GM12878 (cell line): ENCODE results near the gene DSG4. TPM values are rescaled to one million over a fixed set of nuclear protein-coding genes. Genes with fewer than 3 reads are reported as not detected.

Experiments used
- ATAC-seq: fragments of 200-7000 bp; cut with Tn5 transposase; 3 replicates; pipeline ENCODE4 v1.9.1; 2020; ENCODE audit warnings: mild to moderate bottlenecking, moderate library complexity
- BruUV-seq: library from RNA; stranded (reverse); fragments of 400-500 nt; replicated peaks from 2 replicates; lab custom pipeline; 2021; lab: Mats Ljungman, UMichigan
- CTCF ChIA-PET: fragments of 300-600 bp; sonication (Branson Sonifier 250); formaldehyde crosslinking; extraction: SDS; loops from one replicate; lab custom pipeline; 2021; ENCODE audit warnings: inconsistent platforms; lab: Yijun Ruan, JAX
- POLR2A ChIA-PET: fragments of 350-600 bp; formaldehyde crosslinking; extraction: SDS; loops from one replicate; lab custom pipeline; 2021; ENCODE audit warnings: inconsistent platforms; lab: Charles Lee
- RAD21 ChIA-PET: fragments of 300-600 bp; sonication (Branson Sonifier 250); formaldehyde crosslinking; loops from one replicate; lab custom pipeline; 2023; ENCODE audit warnings: antibody characterized with exemption; ENCODE audit not compliant: unreplicated experiment; lab: Charles Lee
- SMC1A ChIA-PET: fragments of 300-600 bp; sonication (Branson Sonifier 250); formaldehyde crosslinking; loops from one replicate; lab custom pipeline; 2023; ENCODE audit not compliant: unreplicated experiment, uncharacterized antibody; lab: Charles Lee
- DNase-seq: peaks from one replicate; pipeline ENCODE4 v3.0.0-alpha.2; 2011; ENCODE audit warnings: low read depth, low spot score
- FAIRE-seq: peaks from 3 replicates; lab custom pipeline; 2011; peaks lifted over from hg19 to GRCh38; lab: Jason Lieb, UNC
- H2AFZ ChIP-seq: 2 replicates; pipeline ENCODE4 v1.6.0; 2011; ENCODE audit warnings: low read depth, low read length, control low read depth; ENCODE audit not compliant: control insufficient read depth
- H3K27ac ChIP-seq: 2 replicates; pipeline ENCODE4 v1.5.1; 2011; ENCODE audit warnings: control low read depth; ENCODE audit not compliant: control insufficient read depth, insufficient read depth
- H3K27me3 ChIP-seq, 2 experiments: replicated peaks in 1 of 2; 2 replicates each; pipeline versions ENCODE4 v1.6.0 to v1.6.1; 2011; ENCODE audit warnings: low read length in 1 of 2; ENCODE audit not compliant: control insufficient read depth in 2 of 2, insufficient read depth in 2 of 2
- H3K36me3 ChIP-seq, 2 experiments: 2 replicates each; pipeline ENCODE4 v1.5.1; 2011; ENCODE audit warnings: low read length in 1 of 2; ENCODE audit not compliant: control insufficient read depth in 2 of 2, insufficient read depth in 2 of 2
- H3K4me1 ChIP-seq: 2 replicates; pipeline ENCODE4 v1.6.1; 2011; ENCODE audit warnings: mild to moderate bottlenecking, low read length, moderate library complexity, mixed read lengths; ENCODE audit not compliant: control insufficient read depth, insufficient read depth
- H3K4me2 ChIP-seq: 2 replicates; pipeline ENCODE4 v1.6.0; 2011; ENCODE audit warnings: control low read depth; ENCODE audit not compliant: control insufficient read depth, insufficient read depth
- H3K4me3 ChIP-seq: fragments of 200-600 bp; sonication (generic); 2 replicates; pipeline ENCODE4 v1.5.1; 2016
- H3K79me2 ChIP-seq: 2 replicates; pipeline ENCODE4 v1.6.0; 2011; ENCODE audit warnings: low read length; ENCODE audit not compliant: control insufficient read depth, insufficient read depth
- H3K9ac ChIP-seq: 2 replicates; pipeline ENCODE4 v1.8.0; 2011; ENCODE audit warnings: low read length, control low read depth, mixed read lengths; ENCODE audit not compliant: control insufficient read depth, insufficient read depth
- H3K9me3 ChIP-seq: replicated peaks from 3 replicates; pipeline ENCODE4 v1.5.1; 2011; ENCODE audit warnings: mild to moderate bottlenecking, low read length; ENCODE audit not compliant: control insufficient read depth, insufficient read depth
- H4K20me1 ChIP-seq: 2 replicates; pipeline ENCODE4 v1.6.0; 2011; ENCODE audit not compliant: control insufficient read depth, insufficient read depth
- ATF2 ChIP-seq: IDR thresholded peaks from 2 replicates; pipeline ENCODE4 v1.6.1; 2012; ENCODE audit warnings: low read length, inconsistent platforms
- DPF2 ChIP-seq: fragments of 450-650 bp; IDR thresholded peaks from 2 replicates; pipeline ENCODE4 v1.6.1; 2017; ENCODE audit warnings: mild to moderate bottlenecking
- EED ChIP-seq: sonication (generic); IDR thresholded peaks from 2 replicates; pipeline ENCODE4 v1.6.1; 2016; ENCODE audit warnings: antibody characterized with exemption, low read depth
- MLLT1 ChIP-seq: fragments of 450-650 bp; IDR thresholded peaks from 2 replicates; pipeline ENCODE4 v1.6.1; 2016; ENCODE audit warnings: mild to moderate bottlenecking
- RAD51 ChIP-seq: fragments of 450-650 bp; IDR thresholded peaks from 2 replicates; pipeline ENCODE4 v1.6.1; 2016; ENCODE audit warnings: moderate library complexity, mild to moderate bottlenecking, inconsistent platforms
- SIN3A ChIP-seq: IDR thresholded peaks from 2 replicates; pipeline ENCODE4 v1.6.1; 2012; ENCODE audit warnings: low read depth, low read length, improper control_type of control experiment
- SREBF1 ChIP-seq: IDR thresholded peaks from 2 replicates; pipeline ENCODE4 v1.6.1; 2012; ENCODE audit warnings: mild to moderate bottlenecking, low read length
- STAT3 ChIP-seq: IDR thresholded peaks from 2 replicates; pipeline ENCODE4 v1.6.1; 2011; ENCODE audit warnings: low read depth, low read length, improper control_type of control experiment
- TAF1 ChIP-seq: IDR thresholded peaks from 2 replicates; pipeline ENCODE4 v1.6.1; 2011; ENCODE audit warnings: mild to moderate bottlenecking, low read depth, low read length, borderline replicate concordance
- TARDBP ChIP-seq: IDR thresholded peaks from 2 replicates; pipeline ENCODE4 v1.6.1; 2016; ENCODE audit warnings: borderline replicate concordance
- TCF3 ChIP-seq: IDR thresholded peaks from 2 replicates; pipeline ENCODE4 v1.6.1; 2012; ENCODE audit warnings: low read depth, mild to moderate bottlenecking, low read length, borderline replicate concordance; ENCODE audit not compliant: insufficient read depth
- WGBS: methylation state at CpG from one replicate; pipeline ENCODE4 v1.1.6; 2016; ENCODE audit warnings: low lambda C conversion rate; ENCODE audit not compliant: insufficient replicate concordance, insufficient coverage; ENCODE audit errors: missing lambda C conversion rate; 5-methylcytosine and 5-hydroxymethylcytosine counted together
- in situ Hi-C: fragments of 300-500 bp; cut with MboI; formaldehyde crosslinking; loops from 9 replicates; pipeline ENCODE4 v1.14.3; 2018; ENCODE audit warnings: mixed read lengths
- intact Hi-C: fragments of 100-400 bp; cut with micrococcal nuclease; formaldehyde crosslinking; loops from one replicate; pipeline ENCODE4 v1.14.2; 2022; ENCODE audit not compliant: unreplicated experiment
- polyA plus RNA-seq, 11 experiments: library from polyadenylated mRNA; depleted of rRNA in 4 of 11; unstranded in 6 of 11; stranded (reverse) in 5 of 11; fragments of >200 nt; fragmentation: Nextera tagmentation in 4 of 11; fragmentation: Illumina TruSeq in 1 of 11; extraction: Ambion mirVana in 4 of 11; extraction: Trizol in 1 of 11; gene quantifications; 1 replicate in 1 of 11; 2 replicates in 10 of 11; pipeline versions ENCODE4 v1.2.1 to v1.2.3, GENCODE V29; 2011 to 2016; ENCODE audit warnings: inconsistent platforms in 2 of 11, missing spikeins in 2 of 11, low read depth in 1 of 11
- total RNA-seq, 4 experiments: library from RNA; depleted of rRNA in 3 of 4; stranded (reverse); fragments of >200 nt in 3 of 4; fragmentation: Illumina TruSeq in 1 of 4; extraction: Trizol in 1 of 4; gene quantifications; 2 replicates each; pipeline versions ENCODE4 v1.2.1 to v1.2.3, GENCODE V29; 2013 to 2021
- TF ChIP-seq, protein P1 (sequence below): fragments of 450-650 bp; IDR thresholded peaks from 2 replicates; pipeline ENCODE4 v1.6.1; 2016; ENCODE audit warnings: mild to moderate bottlenecking

Gene DSG4
- total and polyA plus RNA-seq, 10 of the 15 experiments (the other 5 are each of a cell fraction or from before 2014, with no cell fraction given), result 0.07 to 0.59 (median 0.17) TPM; not detected in 1

GRCh38 chr18:31409276-31409675 lies 32.7 kb downstream of the DSG4 start (continued):
- TF ChIP-seq ATF2 (no peak), STAT3 (no peak), TARDBP (no peak), EED (no peak)

DNA sequence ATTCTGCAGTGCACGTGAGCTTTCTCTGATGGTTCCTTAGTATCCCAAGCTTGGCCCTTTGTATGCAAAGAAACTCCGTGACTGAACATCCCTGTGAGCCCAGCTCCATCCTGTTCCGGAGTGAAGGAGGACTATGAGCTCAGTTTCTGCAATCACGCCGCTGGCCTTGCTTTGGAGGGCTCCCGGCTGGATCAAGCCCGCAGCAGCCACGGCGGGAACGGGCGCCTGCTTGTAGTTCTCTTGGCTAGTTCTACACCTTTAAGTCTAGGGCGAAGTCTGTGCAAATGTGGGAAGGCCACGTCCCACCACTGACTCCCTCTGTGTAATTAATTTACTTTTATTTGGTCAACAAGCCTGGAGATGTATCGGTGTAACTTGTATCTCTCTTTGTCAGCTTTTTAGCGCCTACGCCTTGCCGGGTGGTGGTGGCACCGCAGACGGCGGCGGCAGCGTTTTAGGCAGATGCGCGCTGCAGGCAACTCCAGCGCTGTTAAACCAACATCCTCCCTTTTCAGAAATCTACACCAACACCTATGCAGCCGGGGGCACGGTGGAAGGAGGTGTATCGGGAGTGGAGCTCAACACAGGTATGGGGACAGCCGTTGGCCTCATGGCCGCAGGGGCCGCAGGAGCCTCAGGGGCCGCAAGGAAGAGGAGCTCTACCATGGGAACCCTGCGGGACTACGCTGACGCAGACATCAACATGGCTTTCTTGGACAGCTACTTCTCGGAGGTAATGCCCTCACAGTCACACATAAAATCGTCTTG lies 34.3 kb downstream of the DSG4 start:
- Histone ChIP-seq H3K27me3 (no peaks in the 10 kb centered on the region), H3K4me2 (no peak overlapping the region), H3K27ac (no peak overlapping the region), H3K4me3 (no peak overlapping the region), H3K79me2 (no peaks in the 10 kb centered on the region), H3K36me3 (no peaks in the 10 kb centered on the region), H2AFZ (no peak overlapping the region), H4K20me1 (no peaks in the 10 kb centered on the region), H3K9ac (no peak overlapping the region), H3K4me1 (no peaks in the 10 kb centered on the region), H3K9me3 (no peaks in the 10 kb centered on the region)
- RAD21 ChIA-PET, result no interaction called here
- WGBS, result 54% methylated on average over 37 of the region's 37 CpGs
- FAIRE-seq, result no peak
- SMC1A ChIA-PET, result interaction anchor here (1.0 to 1.4 kb wide), 2 partner anchors 9 to 128 kb away, joined by 3 read pairs; no protein-coding TSS in a partner anchor
- DNase-seq, result no peak
- CTCF ChIA-PET, result interaction anchor here (0.6 to 0.8 kb wide), 3 partner anchors 21 to 348 kb away, joined by 3 to 4 read pairs (median 3); no protein-coding TSS in a partner anchor
- intact Hi-C loops (no loop called here), in situ Hi-C loops (no loop called here)
- POLR2A ChIA-PET, result interaction anchor here (0.8 kb wide), 1 partner anchor 26 kb away, joined by 3 read pairs; no protein-coding TSS in a partner anchor
- BruUV-seq, result no TSS peak
- ATAC-seq, result no peak
- TF ChIP-seq MLLT1 (no peak), SREBF1 (no peak), DPF2 (no peak), TAF1 (no peak), SIN3A (no peak), TCF3 (no peak), RAD51 (no peak)
- TF ChIP-seq, protein P1, sequence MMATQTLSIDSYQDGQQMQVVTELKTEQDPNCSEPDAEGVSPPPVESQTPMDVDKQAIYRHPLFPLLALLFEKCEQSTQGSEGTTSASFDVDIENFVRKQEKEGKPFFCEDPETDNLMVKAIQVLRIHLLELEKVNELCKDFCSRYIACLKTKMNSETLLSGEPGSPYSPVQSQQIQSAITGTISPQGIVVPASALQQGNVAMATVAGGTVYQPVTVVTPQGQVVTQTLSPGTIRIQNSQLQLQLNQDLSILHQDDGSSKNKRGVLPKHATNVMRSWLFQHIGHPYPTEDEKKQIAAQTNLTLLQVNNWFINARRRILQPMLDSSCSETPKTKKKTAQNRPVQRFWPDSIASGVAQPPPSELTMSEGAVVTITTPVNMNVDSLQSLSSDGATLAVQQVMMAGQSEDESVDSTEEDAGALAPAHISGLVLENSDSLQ, result no peak
